Measurements from ENCODE around the gene PES1.

Gene PES1

GRCh38 chr22:30580896-30581295, 10.8 kb downstream of the PES1 start:
- H3K79me1 ChIP-seq (replicated peaks; ENCODE audit: low read length, poor library complexity, severe bottlenecking), result peaks cover 47% of the 10 kb centered on the region
- H2BK120ac ChIP-seq (ENCODE audit: low read depth, low read length), result no peak overlapping the region
- H2BK15ac ChIP-seq (ENCODE audit: low read depth, poor library complexity, severe bottlenecking), result no peak overlapping the region
- no peak overlapping the region for H3K4ac ChIP-seq (ENCODE audit: low read depth in 1 of 2, low read length in 2 of 2)
- no peak overlapping the region for H2AFZ ChIP-seq (ENCODE audit: low read depth, low read length)
- no peak overlapping the region for H2AK5ac ChIP-seq (ENCODE audit: low read length, severe bottlenecking)
- H3K14ac ChIP-seq (ENCODE audit: low read length in 2 of 2), result no peak overlapping the region
- no peak overlapping the region for H2BK12ac ChIP-seq (ENCODE audit: low read length in 2 of 2)
- H3K9ac ChIP-seq (ENCODE audit: low read length), result no peak overlapping the region
- peaks cover 97 to 99% of the 10 kb centered on the region in 2 experiments for H3K36me3 ChIP-seq (ENCODE audit: control insufficient read depth in 1 of 2, insufficient read depth in 2 of 2, low read depth in 1 of 2, low read length in 2 of 2)
- peaks cover under 1% of the 10 kb centered on the region for H3K4me1 ChIP-seq (ENCODE audit: control insufficient read depth, insufficient read depth, low read depth, low read length)
- H3K23ac ChIP-seq (ENCODE audit: low read length in 2 of 2), result no peak overlapping the region
- no peak overlapping the region for H3K27ac ChIP-seq (ENCODE audit: low read length, poor library complexity, severe bottlenecking)
- no peak for DNase-seq
- WGBS, result 89% methylated on average over 5 of the region's 6 CpGs
- H4K91ac ChIP-seq (ENCODE audit: low read length), result no peak overlapping the region
- H3K9me3 ChIP-seq (ENCODE audit: control insufficient read depth, low read length), result no peaks in the 10 kb centered on the region
- H3K27me3 ChIP-seq (ENCODE audit: control insufficient read depth in 1 of 2, insufficient read depth in 1 of 2, low read length in 2 of 2), result no peaks in the 10 kb centered on the region
- H3K4me3 ChIP-seq (ENCODE audit: insufficient read depth in 1 of 2, low read depth in 1 of 2, low read length in 2 of 2), result no peak overlapping the region
- H2BK5ac ChIP-seq (ENCODE audit: low read depth, low read length, poor library complexity, severe bottlenecking), result no peak overlapping the region
- H3K18ac ChIP-seq (ENCODE audit: low read depth in 1 of 2, low read length in 2 of 2), result no peak overlapping the region
- no peak overlapping the region for H4K8ac ChIP-seq (ENCODE audit: low read length)
- H3K4me2 ChIP-seq (ENCODE audit: low read length, poor library complexity, severe bottlenecking), result no peak overlapping the region

GRCh38 chr22:30578481-30578880, 13.2 kb downstream of the PES1 start:
- no peak overlapping the region for H2AK5ac ChIP-seq (ENCODE audit: low read length, severe bottlenecking)
- H2AFZ ChIP-seq (ENCODE audit: low read depth, low read length), result no peak overlapping the region
- no peak for DNase-seq
- H3K79me1 ChIP-seq (replicated peaks; ENCODE audit: low read length, poor library complexity, severe bottlenecking), result peaks cover 28% of the 10 kb centered on the region
- peaks cover 0 to 10% of the 10 kb centered on the region in 2 experiments for H3K27me3 ChIP-seq (ENCODE audit: control insufficient read depth in 1 of 2, insufficient read depth in 1 of 2, low read length in 2 of 2)
- no peak overlapping the region for H2BK5ac ChIP-seq (ENCODE audit: low read depth, low read length, poor library complexity, severe bottlenecking)
- no peak overlapping the region for H3K14ac ChIP-seq (ENCODE audit: low read length in 2 of 2)
- H3K4me3 ChIP-seq (ENCODE audit: insufficient read depth in 1 of 2, low read depth in 1 of 2, low read length in 2 of 2), result no peak overlapping the region
- H2BK120ac ChIP-seq (ENCODE audit: low read depth, low read length), result no peak overlapping the region
- peaks cover 21% of the 10 kb centered on the region for H3K4me1 ChIP-seq (ENCODE audit: control insufficient read depth, insufficient read depth, low read depth, low read length)
- H3K4ac ChIP-seq (ENCODE audit: low read depth in 1 of 2, low read length in 2 of 2), result no peak overlapping the region
- no peak overlapping the region for H4K91ac ChIP-seq (ENCODE audit: low read length)
- H3K23ac ChIP-seq (ENCODE audit: low read length in 2 of 2), result no peak overlapping the region
- H3K4me2 ChIP-seq (ENCODE audit: low read length, poor library complexity, severe bottlenecking), result no peak overlapping the region
- no peaks in the 10 kb centered on the region for H3K9me3 ChIP-seq (ENCODE audit: control insufficient read depth, low read length)
- peaks cover 84 to 85% of the 10 kb centered on the region in 2 experiments for H3K36me3 ChIP-seq (ENCODE audit: control insufficient read depth in 1 of 2, insufficient read depth in 2 of 2, low read depth in 1 of 2, low read length in 2 of 2)
- no peak overlapping the region for H4K8ac ChIP-seq (ENCODE audit: low read length)
- no peak overlapping the region for H2BK15ac ChIP-seq (ENCODE audit: low read depth, poor library complexity, severe bottlenecking)
- H3K9ac ChIP-seq (ENCODE audit: low read length), result no peak overlapping the region
- no peak overlapping the region for H3K27ac ChIP-seq (ENCODE audit: low read length, poor library complexity, severe bottlenecking)
- no peak overlapping the region for H2BK12ac ChIP-seq (ENCODE audit: low read length in 2 of 2)
- WGBS, result 95% methylated on average over 12 of the region's 12 CpGs
- no peak overlapping the region for H3K18ac ChIP-seq (ENCODE audit: low read depth in 1 of 2, low read length in 2 of 2)

GRCh38 chr22:30575859-30576258, 15.9 kb downstream of the PES1 start:
- H3K4me3 ChIP-seq (ENCODE audit: insufficient read depth in 1 of 2, low read depth in 1 of 2, low read length in 2 of 2), result no peak overlapping the region
- H3K23ac ChIP-seq (ENCODE audit: low read length in 2 of 2), result no peak overlapping the region
- no peak overlapping the region for H3K18ac ChIP-seq (ENCODE audit: low read depth in 1 of 2, low read length in 2 of 2)
- H3K4me2 ChIP-seq (ENCODE audit: low read length, poor library complexity, severe bottlenecking), result no peak overlapping the region
- H3K9ac ChIP-seq (ENCODE audit: low read length), result no peak overlapping the region
- H3K27ac ChIP-seq (ENCODE audit: low read length, poor library complexity, severe bottlenecking), result peak overlapping the region; percentile 65
- no peak for DNase-seq
- H3K79me1 ChIP-seq (replicated peaks; ENCODE audit: low read length, poor library complexity, severe bottlenecking), result peaks cover 13% of the 10 kb centered on the region
- no peak overlapping the region for H4K91ac ChIP-seq (ENCODE audit: low read length)
- no peak overlapping the region for H2AFZ ChIP-seq (ENCODE audit: low read depth, low read length)
- WGBS, result 97% methylated on average over 13 of the region's 15 CpGs
- H4K8ac ChIP-seq (ENCODE audit: low read length), result no peak overlapping the region
- H2BK12ac ChIP-seq (ENCODE audit: low read length in 2 of 2), result no peak overlapping the region
- no peak overlapping the region for H3K4ac ChIP-seq (ENCODE audit: low read depth in 1 of 2, low read length in 2 of 2)
- H3K4me1 ChIP-seq (ENCODE audit: control insufficient read depth, insufficient read depth, low read depth, low read length), result peaks cover 41% of the 10 kb centered on the region
- peaks cover 57 to 59% of the 10 kb centered on the region in 2 experiments for H3K36me3 ChIP-seq (ENCODE audit: control insufficient read depth in 1 of 2, insufficient read depth in 2 of 2, low read depth in 1 of 2, low read length in 2 of 2)
- no peak overlapping the region for H2BK15ac ChIP-seq (ENCODE audit: low read depth, poor library complexity, severe bottlenecking)
- no peaks in the 10 kb centered on the region for H3K9me3 ChIP-seq (ENCODE audit: control insufficient read depth, low read length)
- peak overlapping the region; percentile 25 for H2BK5ac ChIP-seq (ENCODE audit: low read depth, low read length, poor library complexity, severe bottlenecking)
- peaks cover 0 to 33% of the 10 kb centered on the region in 2 experiments for H3K27me3 ChIP-seq (ENCODE audit: control insufficient read depth in 1 of 2, insufficient read depth in 1 of 2, low read length in 2 of 2)
- no peak overlapping the region for H3K14ac ChIP-seq (ENCODE audit: low read length in 2 of 2)
- peak overlapping the region; percentile 14 for H2AK5ac ChIP-seq (ENCODE audit: low read length, severe bottlenecking)
- H2BK120ac ChIP-seq (ENCODE audit: low read depth, low read length), result no peak overlapping the region

- no peak overlapping the region for H3K18ac ChIP-seq (ENCODE audit: low read depth in 1 of 2, low read length in 2 of 2)
- peak overlapping the region; percentile 65 for H3K27ac ChIP-seq (ENCODE audit: low read length, poor library complexity, severe bottlenecking)
- peak overlapping the region; percentile 80 for H3K4me2 ChIP-seq (ENCODE audit: low read length, poor library complexity, severe bottlenecking)
- H3K9me3 ChIP-seq (ENCODE audit: control insufficient read depth, low read length), result no peaks in the 10 kb centered on the region
- H3K14ac ChIP-seq (ENCODE audit: low read length in 2 of 2), result no peak overlapping the region
- H4K8ac ChIP-seq (ENCODE audit: low read length), result no peak overlapping the region
- peaks cover 13% of the 10 kb centered on the region for H3K79me1 ChIP-seq (replicated peaks; ENCODE audit: low read length, poor library complexity, severe bottlenecking)
- no peak overlapping the region for H3K23ac ChIP-seq (ENCODE audit: low read length in 2 of 2)
- H3K27me3 ChIP-seq (ENCODE audit: control insufficient read depth in 1 of 2, insufficient read depth in 1 of 2, low read length in 2 of 2), result peaks cover 0 to 39% of the 10 kb centered on the region in 2 experiments
- DNase-seq, result peak; percentile 17
- no peak overlapping the region for H2BK15ac ChIP-seq (ENCODE audit: low read depth, poor library complexity, severe bottlenecking)
- no peak overlapping the region for H3K9ac ChIP-seq (ENCODE audit: low read length)
- no peak overlapping the region for H2BK120ac ChIP-seq (ENCODE audit: low read depth, low read length)
- peak overlapping the region; percentile 25 for H2BK5ac ChIP-seq (ENCODE audit: low read depth, low read length, poor library complexity, severe bottlenecking)
- H4K91ac ChIP-seq (ENCODE audit: low read length), result no peak overlapping the region
- H3K4me3 ChIP-seq (ENCODE audit: insufficient read depth in 1 of 2, low read depth in 1 of 2, low read length in 2 of 2), result no peak overlapping the region
- no peak overlapping the region for H2AFZ ChIP-seq (ENCODE audit: low read depth, low read length)
- peak overlapping the region; percentile 14 for H2AK5ac ChIP-seq (ENCODE audit: low read length, severe bottlenecking)
- 69% methylated on average over 12 of the region's 12 CpGs for WGBS
- no peak overlapping the region for H2BK12ac ChIP-seq (ENCODE audit: low read length in 2 of 2)
- peaks cover 50 to 52% of the 10 kb centered on the region in 2 experiments for H3K36me3 ChIP-seq (ENCODE audit: control insufficient read depth in 1 of 2, insufficient read depth in 2 of 2, low read depth in 1 of 2, low read length in 2 of 2)
- no peak overlapping the region for H3K4ac ChIP-seq (ENCODE audit: low read depth in 1 of 2, low read length in 2 of 2)
- peaks cover 41% of the 10 kb centered on the region for H3K4me1 ChIP-seq (ENCODE audit: control insufficient read depth, insufficient read depth, low read depth, low read length)
Measured at GRCh38 chr22:30574997-30575671, 16.6 kb downstream of the PES1 start.
